ENCODE results near the gene INPP5A.
"Not testable (repeated sequence)": the region's sequence is repeated elsewhere in the genome, so short reads cannot be mapped to it uniquely, and the experiment has no call there.

Gene INPP5A

DNA sequence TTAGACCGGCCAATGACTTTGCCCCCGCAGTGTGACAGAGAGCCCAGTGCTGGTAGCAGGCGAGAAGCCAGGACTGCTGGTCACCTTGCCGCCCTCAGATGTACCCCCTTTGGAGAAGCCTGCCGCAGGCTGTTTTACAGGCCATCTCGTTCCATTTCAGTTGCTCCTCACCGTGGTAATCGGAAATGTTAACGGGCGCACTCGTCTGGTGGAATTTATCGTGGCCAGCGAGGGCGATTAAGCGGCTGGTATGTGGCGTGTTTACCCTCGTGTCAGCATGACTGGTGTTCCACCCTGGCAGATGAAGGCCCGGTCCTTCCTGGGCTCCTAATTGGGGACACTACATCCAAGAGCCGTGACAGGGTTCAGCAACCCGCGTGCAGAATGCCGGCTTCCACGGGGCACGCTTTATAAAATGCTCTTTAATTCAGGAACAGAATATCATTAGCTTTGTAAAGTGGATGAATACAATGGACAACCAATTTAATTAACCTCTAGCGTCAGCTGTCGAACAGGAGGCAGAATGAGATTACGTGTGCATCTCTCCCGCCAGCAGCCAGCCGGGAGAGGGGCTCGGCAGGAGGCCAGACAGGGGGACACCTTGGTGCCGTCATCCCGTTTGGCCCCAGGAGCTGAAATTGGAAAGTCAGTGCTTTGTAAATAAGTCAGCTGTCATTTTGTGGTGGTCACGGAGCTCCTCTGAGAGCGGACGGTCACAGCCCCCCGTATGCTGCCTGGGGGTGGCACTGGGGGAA, 140.1 kb downstream of the INPP5A start:
- no peak for DNase-seq (ENCODE audit: low read depth)

DNA sequence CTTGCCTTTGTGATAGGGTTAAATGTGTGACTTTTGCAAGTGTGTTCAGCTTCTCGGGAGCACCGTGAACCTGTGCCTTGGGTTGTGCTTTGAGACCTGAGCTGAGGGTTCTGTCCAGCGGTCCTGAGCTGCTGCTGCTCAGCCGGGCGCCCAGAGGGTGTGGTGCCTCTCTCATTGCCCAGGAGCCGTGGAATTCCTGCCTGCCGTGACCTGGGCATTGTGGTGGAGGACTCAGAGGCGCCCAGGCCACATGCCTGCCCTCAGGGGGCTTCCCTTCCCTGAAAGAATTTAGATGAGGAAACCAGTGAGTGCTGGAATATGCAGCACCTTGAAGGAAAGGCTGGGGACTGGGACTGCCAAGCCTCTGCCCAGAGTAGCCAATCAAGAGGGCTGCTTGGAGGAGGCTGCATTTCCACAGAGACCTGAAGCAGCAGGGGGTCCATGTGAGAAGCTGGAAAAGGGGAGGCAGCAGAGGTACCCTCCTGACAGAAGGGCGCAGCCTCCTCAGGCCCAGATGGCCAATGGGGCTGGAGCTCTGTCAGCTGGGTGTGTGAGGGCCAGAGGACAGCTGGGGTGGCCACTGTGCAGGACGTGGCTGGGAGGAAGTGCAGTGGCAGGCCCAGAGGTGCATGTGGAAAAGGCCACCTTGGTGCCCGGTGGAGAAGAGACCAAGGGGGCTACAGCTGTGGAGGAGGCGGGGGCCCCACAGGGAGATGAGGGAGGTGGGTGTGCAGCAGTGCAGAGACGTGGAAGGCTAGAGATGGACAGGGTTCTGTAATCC, 141.0 kb downstream of the INPP5A start:
- DNase-seq (ENCODE audit: low read depth), result no peak

DNA sequence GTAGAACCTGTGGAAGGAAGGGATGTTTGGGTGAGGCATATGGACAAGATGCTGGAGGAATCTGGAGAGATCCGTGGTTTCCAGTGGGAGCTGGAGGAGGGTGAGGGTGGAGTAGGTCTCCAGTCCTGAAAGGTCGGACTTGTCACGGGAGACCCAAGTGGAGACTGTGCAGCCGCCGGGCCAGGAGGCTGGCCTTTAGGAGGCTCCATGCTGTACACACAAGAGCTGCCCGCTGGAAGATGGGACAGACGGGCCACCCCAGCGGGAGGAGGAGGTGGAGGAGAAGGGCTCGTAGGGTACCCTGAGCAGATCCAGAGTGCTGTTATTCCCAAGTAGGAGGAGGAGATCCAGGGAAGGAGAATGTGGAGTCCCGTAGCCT, 141.6 kb downstream of the INPP5A start:
- DNase-seq (ENCODE audit: low read depth), result no peak

GRCh38 chr10:132679640-132680039, 142.1 kb downstream of the INPP5A start:
- DNase-seq (ENCODE audit: low read depth), result no peak

DNA sequence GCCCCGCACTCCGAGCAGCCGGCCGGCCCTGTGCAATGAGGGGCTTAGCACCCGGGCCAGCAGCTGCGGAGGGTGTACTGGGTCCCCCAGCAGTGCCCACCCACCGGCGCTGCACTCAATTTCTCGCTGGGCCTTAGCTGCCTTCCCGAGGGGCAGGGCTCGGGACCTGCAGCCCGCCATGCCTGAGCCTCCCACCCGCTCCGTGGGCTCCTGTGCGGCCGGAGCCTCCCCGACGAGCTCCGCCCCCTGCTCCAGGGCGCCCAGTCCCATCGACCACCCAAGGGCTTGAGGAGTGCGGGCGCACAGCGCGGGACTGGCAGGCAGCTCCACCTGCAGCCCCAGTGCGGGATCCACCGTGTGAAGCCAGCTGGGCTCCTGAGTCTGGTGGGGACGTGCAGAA, 143.2 kb downstream of the INPP5A start:
- DNase-seq (ENCODE audit: low read depth), result not testable (repeated sequence)

DNA sequence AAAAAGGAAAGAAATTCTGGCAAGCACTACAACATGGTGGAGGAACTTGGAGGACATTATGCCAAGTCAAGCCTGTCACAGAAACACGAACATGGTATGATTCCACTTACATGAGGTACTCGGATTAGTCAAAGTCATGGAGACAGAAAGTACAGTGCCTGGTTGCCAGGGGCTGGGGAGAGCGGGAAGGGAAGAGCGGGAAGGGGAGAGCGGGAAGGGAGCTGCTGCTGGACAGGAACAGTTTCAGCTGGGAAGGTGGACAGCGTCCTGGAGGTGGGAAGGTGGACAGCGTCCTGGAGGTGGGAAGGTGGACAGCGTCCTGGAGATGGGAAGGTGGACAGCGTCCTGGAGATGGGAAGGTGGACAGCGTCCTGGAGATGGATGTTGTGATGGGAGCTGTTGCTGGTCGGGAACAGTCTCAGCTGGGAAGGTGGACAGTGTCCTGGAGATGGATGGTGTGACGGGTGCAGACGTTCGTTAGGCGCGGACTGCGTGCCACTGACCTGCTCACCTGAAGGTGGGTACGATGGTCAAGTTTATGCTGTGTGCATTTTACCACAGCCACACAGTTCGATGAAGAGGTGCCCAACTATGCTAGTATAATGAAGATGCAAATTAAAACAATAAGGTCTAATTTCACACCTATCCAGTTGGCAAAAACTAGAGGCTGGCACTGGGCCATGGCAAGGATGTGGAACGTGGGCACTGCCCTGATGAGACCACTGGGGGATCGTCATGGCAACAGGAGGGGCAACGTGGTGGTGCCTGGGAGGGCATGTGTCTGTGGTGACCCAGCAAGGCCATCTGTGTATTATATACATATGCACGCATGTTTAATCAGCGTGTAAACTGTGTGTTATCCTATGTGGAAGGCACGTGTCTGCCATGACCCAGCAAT, 144.5 kb downstream of the INPP5A start:
- no peak for DNase-seq (ENCODE audit: low read depth)

GRCh38 chr10:132684164-132684891, 146.7 kb downstream of the INPP5A start:
- DNase-seq (ENCODE audit: low read depth), result no peak

GRCh38 chr10:132685101-132685891, 147.7 kb downstream of the INPP5A start:
- no peak for DNase-seq (ENCODE audit: low read depth)

- no peak for DNase-seq (ENCODE audit: low read depth)
These were observed 148.5 kb downstream of the INPP5A start for GRCh38 chr10:132685921-132686680.

GRCh38 chr10:132687181-132687892, 149.8 kb downstream of the INPP5A start:
- no peak for DNase-seq (ENCODE audit: low read depth)

DNA sequence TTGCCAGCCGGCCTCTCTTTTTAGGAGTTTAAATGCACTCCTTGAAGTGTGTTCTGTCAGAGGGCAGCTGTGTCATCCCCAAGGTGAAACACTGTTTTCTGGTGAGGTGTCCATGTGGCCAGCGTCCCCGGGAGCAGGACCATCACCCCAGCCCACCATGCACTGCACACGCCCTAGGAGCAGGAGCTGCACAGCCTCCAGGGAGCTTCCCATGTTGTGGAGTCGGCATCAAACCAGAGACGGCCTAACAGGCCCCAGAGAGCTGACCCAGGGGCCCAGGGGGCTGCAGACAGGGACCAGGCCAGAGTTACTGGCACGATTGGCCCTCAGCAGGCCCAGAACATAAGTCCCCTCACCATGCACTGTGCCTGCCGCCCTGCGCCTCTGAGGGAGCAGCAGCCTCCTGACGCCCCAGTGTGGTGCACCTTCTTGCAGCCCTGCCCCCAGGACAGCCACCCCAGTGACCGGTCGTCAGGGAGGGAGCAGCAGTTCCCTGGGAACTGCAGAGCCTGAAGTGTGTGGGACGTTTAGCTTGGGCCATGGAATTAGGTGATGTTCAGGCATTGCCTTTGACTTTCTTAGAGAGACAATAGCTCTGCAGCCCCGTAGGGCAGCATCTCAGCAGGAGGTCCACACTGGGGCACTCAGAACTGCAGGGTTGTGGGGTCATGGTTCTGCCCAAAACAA, 150.4 kb downstream of the INPP5A start:
- no peak for DNase-seq (ENCODE audit: low read depth)

GRCh38 chr10:132688580-132689420, 151.2 kb downstream of the INPP5A start:
- no peak for DNase-seq (ENCODE audit: low read depth)

DNA sequence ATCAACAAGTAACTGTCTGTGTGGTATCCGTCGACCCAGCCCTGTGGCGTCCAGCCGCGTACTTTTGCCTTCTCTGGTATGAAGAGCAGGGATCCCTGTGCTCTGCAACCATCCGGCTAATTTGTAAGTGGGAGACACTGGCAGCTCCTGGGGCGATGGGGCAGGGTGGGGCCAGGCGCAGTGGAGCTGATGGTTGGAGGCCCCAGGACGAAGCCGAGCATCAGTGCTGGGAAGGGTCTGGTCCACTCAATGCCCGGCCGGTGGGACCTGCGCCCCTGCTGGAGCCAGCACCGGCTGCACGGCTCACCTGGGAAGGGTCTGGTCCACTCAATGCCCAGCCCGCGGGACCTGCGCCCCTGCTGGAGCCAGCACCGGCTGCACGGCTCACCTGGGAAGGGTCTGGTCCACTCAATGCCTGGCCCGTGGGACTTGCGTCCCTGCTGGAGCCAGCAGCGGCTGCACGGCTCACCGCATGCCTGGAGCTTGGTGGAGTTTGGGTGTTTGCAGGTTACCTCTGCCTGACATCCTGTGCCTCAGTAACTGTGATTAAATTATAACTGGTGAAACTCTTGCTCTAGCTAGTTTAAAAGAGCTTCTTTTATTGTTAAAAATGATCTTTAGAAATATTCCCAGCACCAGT, 152.3 kb downstream of the INPP5A start:
- DNase-seq (ENCODE audit: low read depth), result no peak

DNA sequence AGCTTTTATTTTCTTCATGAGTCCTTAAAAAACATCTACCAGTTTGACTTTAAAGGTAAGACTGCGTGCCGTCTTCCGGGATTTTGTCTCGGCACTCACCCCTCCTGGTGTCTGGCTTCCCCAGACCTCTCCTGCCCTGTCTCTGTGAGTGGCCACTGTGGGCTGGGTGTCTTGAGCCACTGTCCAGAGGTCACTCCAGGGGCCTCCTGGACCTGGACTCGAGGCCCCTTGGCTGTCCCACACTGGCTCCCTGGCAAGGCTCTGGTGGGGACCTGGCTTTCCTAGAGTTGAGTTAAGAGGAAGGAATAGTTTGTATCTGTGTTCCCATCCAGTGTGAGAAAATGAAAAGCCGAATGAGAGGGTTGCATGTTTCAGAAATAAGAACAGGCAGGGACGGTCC, 152.8 kb downstream of the INPP5A start:
- no peak for DNase-seq (ENCODE audit: low read depth)

DNA sequence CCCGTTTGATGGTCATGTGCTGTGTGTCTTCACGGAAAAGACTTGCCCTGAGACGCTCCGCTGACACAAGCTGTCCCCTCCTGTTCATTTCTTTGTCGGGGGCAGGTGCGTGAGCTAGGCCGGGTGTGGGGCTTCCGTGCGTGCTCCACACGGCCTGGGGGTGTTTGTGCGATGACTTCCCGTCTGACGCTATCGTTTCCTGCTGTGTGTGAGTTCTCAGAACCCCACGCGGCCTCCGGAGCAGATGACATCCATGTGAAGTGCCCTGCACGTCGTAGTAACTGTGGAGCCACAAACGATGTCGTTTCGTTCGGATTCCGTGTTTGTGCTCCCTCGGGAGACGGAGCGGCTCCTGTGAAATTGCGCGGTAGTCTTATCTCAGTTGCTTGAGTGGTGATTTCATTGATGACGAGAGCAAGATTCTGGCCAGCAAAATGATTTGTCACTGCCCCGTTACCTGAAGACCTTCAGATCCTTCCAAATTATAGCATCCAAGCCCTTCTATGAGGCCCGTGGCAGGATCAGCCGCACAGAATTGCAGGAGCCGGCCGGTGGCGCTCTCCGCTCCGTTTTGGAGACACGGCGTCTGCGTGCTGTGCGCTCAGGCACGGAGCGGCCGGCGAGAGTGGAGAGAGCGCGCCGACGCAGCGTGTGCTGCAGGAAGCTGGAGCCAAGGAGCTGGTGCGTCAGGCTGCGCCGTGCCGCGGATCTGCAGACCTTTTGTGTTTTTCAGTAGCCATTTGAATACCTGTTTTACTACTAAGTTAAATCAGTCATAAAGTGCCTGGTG, 153.4 kb downstream of the INPP5A start:
- DNase-seq (ENCODE audit: low read depth), result no peak

DNA sequence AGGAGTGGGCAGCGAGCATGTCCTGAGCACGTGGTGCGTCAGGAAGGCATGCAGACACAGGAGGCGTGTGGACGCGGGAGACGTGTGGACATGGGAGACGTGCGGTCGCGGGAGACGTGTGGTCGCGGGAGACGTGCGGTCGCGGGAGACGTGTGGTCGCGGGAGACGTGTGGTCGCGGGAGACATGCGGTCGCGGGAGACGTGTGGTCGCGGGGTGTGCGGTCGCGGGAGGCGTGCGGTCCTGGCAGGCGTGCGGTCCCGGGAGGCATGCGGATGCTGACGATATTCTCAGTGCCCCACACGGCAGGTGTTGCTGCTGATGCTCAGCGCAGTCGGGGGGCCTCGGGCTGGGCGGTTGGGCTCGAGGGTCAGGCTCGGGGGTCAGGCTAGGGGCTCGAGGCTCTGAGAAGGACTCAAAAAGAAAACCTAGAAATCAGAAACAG, 154.1 kb downstream of the INPP5A start:
- DNase-seq (ENCODE audit: low read depth), result no peak

DNA sequence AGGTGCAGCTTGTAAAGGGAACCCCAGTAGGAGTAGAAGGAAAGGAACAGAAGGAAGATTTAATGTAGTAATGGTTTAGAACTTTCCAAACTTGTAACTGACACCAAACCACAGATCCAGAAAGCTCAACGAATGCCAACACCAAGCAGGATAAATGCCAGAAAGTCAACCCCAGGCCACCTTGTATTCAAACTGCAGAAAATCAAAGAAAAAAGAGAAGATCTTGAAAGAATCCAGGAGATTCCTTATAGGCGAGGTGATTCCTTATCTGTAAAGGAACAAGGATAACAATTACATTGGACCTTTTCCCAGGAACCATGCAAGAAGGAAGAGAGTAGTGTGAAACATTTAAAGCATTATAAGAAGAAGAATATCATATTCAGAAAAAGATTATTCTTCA, 154.7 kb downstream of the INPP5A start:
- no peak for DNase-seq (ENCODE audit: low read depth)
